ENCODE measurements around the gene TRIM46. TPM values are rescaled to one million over a fixed set of nuclear protein-coding genes. Genes with fewer than 3 reads are reported as not detected.
"Not testable (repeated sequence)": the region's sequence is repeated elsewhere in the genome, so short reads cannot be mapped to it uniquely, and the experiment has no call there.

The TRIM46 gene
- total and polyA plus RNA-seq, 2 experiments from 2014 or later = 2.9 to 5.4 TPM

- H3K9me3 ChIP-seq (ENCODE audit: low read depth) = no peaks in the 10 kb centered on the region
- peak overlapping the region; percentile 45 for H3K27ac ChIP-seq
- no peaks in the 10 kb centered on the region for H3K27me3 ChIP-seq
- peaks cover 8% of the 10 kb centered on the region for H3K4me1 ChIP-seq (ENCODE audit: low read depth)
- H3K4me3 ChIP-seq = peak overlapping the region; percentile 22
- H3K36me3 ChIP-seq = no peaks in the 10 kb centered on the region
- DNase-seq (ENCODE audit: low read depth in 1 of 2, low spot score in 1 of 2) = peak; percentile 79
- no peak for TF ChIP-seq CTCF (IDR thresholded peaks at IDR 0.05; ENCODE audit: low read depth, low read length)
These were observed 45.4 kb downstream of the TRIM46 start for GRCh38 chr1:155218854-155219591.

- H3K27me3 ChIP-seq = no peaks in the 10 kb centered on the region
- DNase-seq (ENCODE audit: low read depth in 1 of 2, low spot score in 1 of 2) = peak; percentile 40 to 55
- H3K36me3 ChIP-seq = no peaks in the 10 kb centered on the region
- no peak overlapping the region for H3K4me3 ChIP-seq
- H3K27ac ChIP-seq = peak overlapping the region; percentile 23
- peaks cover 8% of the 10 kb centered on the region for H3K4me1 ChIP-seq (ENCODE audit: low read depth)
- no peak for TF ChIP-seq CTCF (IDR thresholded peaks at IDR 0.05; ENCODE audit: low read depth, low read length)
- H3K9me3 ChIP-seq (ENCODE audit: low read depth) = no peaks in the 10 kb centered on the region
These were observed 46.0 kb downstream of the TRIM46 start for GRCh38 chr1:155219592-155220031.

GRCh38 chr1:155220211-155220965 lies 46.7 kb downstream of the TRIM46 start:
- H3K27me3 ChIP-seq; H3K4me1 ChIP-seq (ENCODE audit: low read depth); H3K36me3 ChIP-seq; H3K4me3 ChIP-seq; DNase-seq (ENCODE audit: low read depth in 1 of 2, low spot score in 1 of 2); H3K9me3 ChIP-seq (ENCODE audit: low read depth): not testable (repeated sequence)
- H3K27ac ChIP-seq = peak overlapping the region; percentile 23

GRCh38 chr1:155223047-155223446 lies 49.4 kb downstream of the TRIM46 start:
- Histone ChIP-seq H3K27me3 (no peaks in the 10 kb centered on the region), H3K4me1 (ENCODE audit: low read depth) (peaks cover 14% of the 10 kb centered on the region), H3K27ac (no peak overlapping the region), H3K9me3 (ENCODE audit: low read depth) (no peaks in the 10 kb centered on the region), H3K4me3 (no peak overlapping the region), H3K36me3 (no peaks in the 10 kb centered on the region)
- TF ChIP-seq CTCF (IDR thresholded peaks at IDR 0.05; ENCODE audit: low read depth, low read length) = no peak
- no peak for DNase-seq (ENCODE audit: low read depth in 1 of 2, low spot score in 1 of 2)

GRCh38 chr1:155225404-155225759 lies 51.7 kb downstream of the TRIM46 start:
- not testable (repeated sequence) for H3K27me3 ChIP-seq; DNase-seq (ENCODE audit: low read depth in 1 of 2, low spot score in 1 of 2); H3K9me3 ChIP-seq (ENCODE audit: low read depth); H3K4me1 ChIP-seq (ENCODE audit: low read depth); H3K27ac ChIP-seq; H3K36me3 ChIP-seq; H3K4me3 ChIP-seq

GRCh38 chr1:155226188-155226909 lies 52.7 kb downstream of the TRIM46 start:
- Histone ChIP-seq H3K9me3 (ENCODE audit: low read depth) (no peaks in the 10 kb centered on the region), H3K36me3 (no peaks in the 10 kb centered on the region), H3K27me3 (no peaks in the 10 kb centered on the region), H3K4me3 (peak overlapping the region; percentile 40), H3K27ac (peak overlapping the region; percentile 31), H3K4me1 (ENCODE audit: low read depth) (peaks cover 6% of the 10 kb centered on the region)
- DNase-seq (ENCODE audit: low read depth in 1 of 2, low spot score in 1 of 2) = peak; percentile 74 to 87
- peak; percentile 69 for TF ChIP-seq CTCF (IDR thresholded peaks at IDR 0.05; ENCODE audit: low read depth, low read length)

All from cardiac muscle cell (in vitro differentiated cells and primary cell).